ENCODE results near the gene RTP2.

The RTP2 gene

GRCh38 chr3:187729598-187729997 lies 27.2 kb upstream of the RTP2 start:
- no peak for ATAC-seq
- TF ChIP-seq TOX (CRISPR knock-in tag; IDR thresholded peaks at IDR 0.05; ENCODE audit: borderline replicate concordance) = no peak
- no peak for TF ChIP-seq PPARA (CRISPR knock-in tag; IDR thresholded peaks at IDR 0.05; ENCODE audit: borderline replicate concordance)
- TF ChIP-seq ZC3H10 (CRISPR knock-in tag; IDR thresholded peaks at IDR 0.05) = no peak
- TF ChIP-seq CSRNP3 (CRISPR knock-in tag; IDR thresholded peaks at IDR 0.05) = no peak
- TF ChIP-seq ESRRG (CRISPR knock-in tag; IDR thresholded peaks at IDR 0.05) = no peak
- TF ChIP-seq ZFP30 (CRISPR knock-in tag; IDR thresholded peaks at IDR 0.05) = no peak
- no peak for TF ChIP-seq ARNTL (CRISPR knock-in tag; IDR thresholded peaks at IDR 0.05; ENCODE audit: borderline replicate concordance, low read depth)
- no peak for TF ChIP-seq TSHZ2 (CRISPR knock-in tag; IDR thresholded peaks at IDR 0.05)
- TF ChIP-seq CREB5 (CRISPR knock-in tag; IDR thresholded peaks at IDR 0.05; ENCODE audit: low read depth) = no peak
- no peak for TF ChIP-seq ZNF8 (CRISPR knock-in tag; IDR thresholded peaks at IDR 0.05)
- no peak for TF ChIP-seq SNAI2 (CRISPR knock-in tag; IDR thresholded peaks at IDR 0.05)
- TF ChIP-seq OSR1 (CRISPR knock-in tag; IDR thresholded peaks at IDR 0.05) = no peak
- no peak for TF ChIP-seq ISL1 (CRISPR knock-in tag; IDR thresholded peaks at IDR 0.05)
- no peak for TF ChIP-seq ZNF70 (CRISPR knock-in tag; IDR thresholded peaks at IDR 0.05)
- no peak for TF ChIP-seq BACH2 (CRISPR knock-in tag; IDR thresholded peaks at IDR 0.05; ENCODE audit: borderline replicate concordance)
- no peak for TF ChIP-seq ZFP3 (CRISPR knock-in tag; IDR thresholded peaks at IDR 0.05)
- no peak for TF ChIP-seq TCF4 (CRISPR knock-in tag; IDR thresholded peaks at IDR 0.05; ENCODE audit: borderline replicate concordance)
- no peak for TF ChIP-seq RARB (CRISPR knock-in tag; IDR thresholded peaks at IDR 0.05)

GRCh38 chr3:187728940-187729583 lies 26.7 kb upstream of the RTP2 start:
- TF ChIP-seq POU6F1 (CRISPR knock-in tag; IDR thresholded peaks at IDR 0.05; ENCODE audit: borderline replicate concordance, low read depth) = no peak
- no peak for TF ChIP-seq ISL1 (CRISPR knock-in tag; IDR thresholded peaks at IDR 0.05)
- TF ChIP-seq BACH2 (CRISPR knock-in tag; IDR thresholded peaks at IDR 0.05; ENCODE audit: borderline replicate concordance) = no peak
- no peak for TF ChIP-seq PATZ1 (CRISPR knock-in tag; IDR thresholded peaks at IDR 0.05; ENCODE audit: borderline replicate concordance)
- TF ChIP-seq ZNF8 (CRISPR knock-in tag; IDR thresholded peaks at IDR 0.05) = no peak
- no peak for TF ChIP-seq ARNTL (CRISPR knock-in tag; IDR thresholded peaks at IDR 0.05; ENCODE audit: borderline replicate concordance, low read depth)
- TF ChIP-seq TCF4 (CRISPR knock-in tag; IDR thresholded peaks at IDR 0.05; ENCODE audit: borderline replicate concordance) = no peak
- ATAC-seq = no peak

- no peak for ATAC-seq
- TF ChIP-seq ZNF8 (CRISPR knock-in tag; IDR thresholded peaks at IDR 0.05) (no peak), TCF4 (CRISPR knock-in tag; IDR thresholded peaks at IDR 0.05; ENCODE audit: borderline replicate concordance) (no peak), PATZ1 (CRISPR knock-in tag; IDR thresholded peaks at IDR 0.05; ENCODE audit: borderline replicate concordance) (no peak), ZNF70 (CRISPR knock-in tag; IDR thresholded peaks at IDR 0.05) (no peak), ZC3H10 (CRISPR knock-in tag; IDR thresholded peaks at IDR 0.05) (no peak), ESRRG (CRISPR knock-in tag; IDR thresholded peaks at IDR 0.05) (no peak), TOX (CRISPR knock-in tag; IDR thresholded peaks at IDR 0.05; ENCODE audit: borderline replicate concordance) (no peak), ZFP30 (CRISPR knock-in tag; IDR thresholded peaks at IDR 0.05) (no peak), CSDC2 (CRISPR knock-in tag; IDR thresholded peaks at IDR 0.05) (no peak), TSHZ2 (CRISPR knock-in tag; IDR thresholded peaks at IDR 0.05) (no peak)
Measured at GRCh38 chr3:187728248-187728647, 25.9 kb upstream of the RTP2 start.

All from SK-N-SH treated with all-trans-retinoic acid at 6 μM for 48 hours (cell line).